Mesothelial cell of epicardium (in vitro differentiated cells): Measurements from ENCODE around the gene MRPL16. TPM values are rescaled to one million over a fixed set of nuclear protein-coding genes. Genes with fewer than 3 reads are reported as not detected.

Source experiments
- DNase-seq, 2 experiments: peaks; one replicate each; pipeline ENCODE4 v3.0.0; 2021; ENCODE audit warnings: low spot score in 2 of 2; ENCODE audit not compliant: unreplicated experiment in 2 of 2
- H3K27ac Mint-ChIP-seq: 2 replicates; pipeline ENCODE4 v1.8.0; 2021; ENCODE audit warnings: mixed read lengths
- H3K27me3 Mint-ChIP-seq: 2 replicates; pipeline ENCODE4 v1.8.0; 2021; ENCODE audit warnings: low read depth, mixed read lengths
- H3K36me3 Mint-ChIP-seq: 2 replicates; pipeline ENCODE4 v1.8.0; 2021; ENCODE audit warnings: mixed read lengths
- H3K4me1 Mint-ChIP-seq: 2 replicates; pipeline ENCODE4 v1.8.0; 2021; ENCODE audit warnings: mixed read lengths
- H3K4me3 Mint-ChIP-seq: 2 replicates; pipeline ENCODE4 v1.8.0; 2021; ENCODE audit warnings: mild to moderate bottlenecking, moderate library complexity, mixed read lengths
- H3K9me3 Mint-ChIP-seq: 2 replicates; pipeline ENCODE4 v1.8.0; 2021; ENCODE audit warnings: mixed read lengths
- CTCF ChIP-seq: fragments of 200-600 bp; sonication (generic); IDR thresholded peaks from one replicate; pipeline ENCODE4 v1.5.0; 2021; ENCODE audit warnings: antibody characterized with exemption; ENCODE audit not compliant: unreplicated experiment
- total RNA-seq: library from RNA; stranded (reverse); gene quantifications from 3 replicates; pipeline ENCODE4 v1.2.1, GENCODE V29; 2021

MRPL16 gene
- total RNA-seq, 1 donor from 2014 or later, result 42.3 TPM

- no peak for TF ChIP-seq CTCF
- no peaks in the 10 kb centered on the region for H3K9me3 Mint-ChIP-seq
- H3K27ac Mint-ChIP-seq, result no peak overlapping the region
- no peaks in the 10 kb centered on the region for H3K27me3 Mint-ChIP-seq
- H3K36me3 Mint-ChIP-seq, result peaks cover 2% of the 10 kb centered on the region
- peaks cover 4% of the 10 kb centered on the region for H3K4me1 Mint-ChIP-seq
- H3K4me3 Mint-ChIP-seq, result no peak overlapping the region
- DNase-seq, result no peak
Measured at GRCh38 chr11:59769828-59770227, 40.8 kb downstream of the MRPL16 start.

- no peak for DNase-seq
- Mint-ChIP-seq H3K4me3 (no peak overlapping the region), H3K27ac (no peak overlapping the region), H3K9me3 (no peaks in the 10 kb centered on the region), H3K27me3 (no peaks in the 10 kb centered on the region), H3K36me3 (peaks cover 2% of the 10 kb centered on the region), H3K4me1 (peaks cover 4% of the 10 kb centered on the region)
- no peak for TF ChIP-seq CTCF
Measured at GRCh38 chr11:59769111-59769510, 41.5 kb downstream of the MRPL16 start.

- H3K36me3 Mint-ChIP-seq, result no peaks in the 10 kb centered on the region
- TF ChIP-seq CTCF, result no peak
- H3K27ac Mint-ChIP-seq, result no peak overlapping the region
- H3K9me3 Mint-ChIP-seq, result no peaks in the 10 kb centered on the region
- no peaks in the 10 kb centered on the region for H3K27me3 Mint-ChIP-seq
- no peak overlapping the region for H3K4me3 Mint-ChIP-seq
- H3K4me1 Mint-ChIP-seq, result peaks cover 4% of the 10 kb centered on the region
- DNase-seq, result no peak
Measured at GRCh38 chr11:59767225-59767611, 43.4 kb downstream of the MRPL16 start.

- H3K4me1 Mint-ChIP-seq, result peaks cover 4% of the 10 kb centered on the region
- no peaks in the 10 kb centered on the region for H3K36me3 Mint-ChIP-seq
- TF ChIP-seq CTCF, result no peak
- no peak overlapping the region for H3K4me3 Mint-ChIP-seq
- no peaks in the 10 kb centered on the region for H3K27me3 Mint-ChIP-seq
- H3K27ac Mint-ChIP-seq, result no peak overlapping the region
- no peaks in the 10 kb centered on the region for H3K9me3 Mint-ChIP-seq
- DNase-seq, result no peak
Measured at GRCh38 chr11:59766542-59767224, 43.9 kb downstream of the MRPL16 start.

GRCh38 chr11:59765068-59765735 lies 45.4 kb downstream of the MRPL16 start:
- Mint-ChIP-seq H3K27ac (no peak overlapping the region), H3K4me1 (peaks cover 4% of the 10 kb centered on the region), H3K27me3 (no peaks in the 10 kb centered on the region), H3K4me3 (no peak overlapping the region), H3K9me3 (no peaks in the 10 kb centered on the region), H3K36me3 (no peaks in the 10 kb centered on the region)
- no peak for TF ChIP-seq CTCF
- no peak for DNase-seq
